Mucosa of stomach (tissue), 1 donor: ENCODE measurements around the gene TP63.

Source experiments
- H3K27me3 ChIP-seq: one replicate; pipeline ENCODE4 v1.7.0; 2013; ENCODE audit warnings: mild to moderate bottlenecking, low read length; ENCODE audit not compliant: control insufficient read depth, insufficient read depth
- H3K36me3 ChIP-seq: one replicate; pipeline ENCODE4 v1.7.0; 2013; ENCODE audit warnings: low read length; ENCODE audit not compliant: control insufficient read depth, insufficient read depth
- H3K4me1 ChIP-seq: one replicate; pipeline ENCODE4 v1.7.0; 2013; ENCODE audit warnings: mild to moderate bottlenecking, low read length; ENCODE audit not compliant: control insufficient read depth, insufficient read depth
- H3K4me3 ChIP-seq: one replicate; pipeline ENCODE4 v1.7.0; 2013; ENCODE audit warnings: low read length
- H3K9ac ChIP-seq: one replicate; pipeline ENCODE4 v1.7.0; 2013; ENCODE audit warnings: mild to moderate bottlenecking, low read length, moderate library complexity
- H3K9me3 ChIP-seq: one replicate; pipeline ENCODE4 v1.7.0; 2013; ENCODE audit warnings: mild to moderate bottlenecking, low read length, moderate library complexity; ENCODE audit not compliant: control insufficient read depth
- donor health status: Pancreatic carcinoma.

TP63 gene

GRCh38 chr3:189792046-189792929 is 161.1 kb downstream of the TP63 start:
- H3K27me3 ChIP-seq = no peaks in the 10 kb centered on the region
- H3K36me3 ChIP-seq = no peaks in the 10 kb centered on the region
- peaks cover 7% of the 10 kb centered on the region for H3K4me1 ChIP-seq
- no peak overlapping the region for H3K9ac ChIP-seq
- no peak overlapping the region for H3K4me3 ChIP-seq
- no peaks in the 10 kb centered on the region for H3K9me3 ChIP-seq

- no peaks in the 10 kb centered on the region for H3K9me3 ChIP-seq
- peaks cover 7% of the 10 kb centered on the region for H3K4me1 ChIP-seq
- H3K4me3 ChIP-seq = no peak overlapping the region
- no peak overlapping the region for H3K9ac ChIP-seq
- H3K27me3 ChIP-seq = no peaks in the 10 kb centered on the region
- no peaks in the 10 kb centered on the region for H3K36me3 ChIP-seq
Observed at GRCh38 chr3:189794518-189794917, 163.3 kb downstream of the TP63 start.

- Histone ChIP-seq H3K9me3 (no peaks in the 10 kb centered on the region), H3K9ac (no peak overlapping the region), H3K4me1 (no peaks in the 10 kb centered on the region), H3K36me3 (no peaks in the 10 kb centered on the region), H3K4me3 (no peak overlapping the region), H3K27me3 (no peaks in the 10 kb centered on the region)
Observed at GRCh38 chr3:189797103-189797750, 166.0 kb downstream of the TP63 start.

GRCh38 chr3:189799366-189799765 is 168.2 kb downstream of the TP63 start:
- Histone ChIP-seq H3K36me3 (no peaks in the 10 kb centered on the region), H3K9ac (no peak overlapping the region), H3K4me1 (no peaks in the 10 kb centered on the region), H3K4me3 (no peak overlapping the region), H3K27me3 (no peaks in the 10 kb centered on the region), H3K9me3 (no peaks in the 10 kb centered on the region)

DNA sequence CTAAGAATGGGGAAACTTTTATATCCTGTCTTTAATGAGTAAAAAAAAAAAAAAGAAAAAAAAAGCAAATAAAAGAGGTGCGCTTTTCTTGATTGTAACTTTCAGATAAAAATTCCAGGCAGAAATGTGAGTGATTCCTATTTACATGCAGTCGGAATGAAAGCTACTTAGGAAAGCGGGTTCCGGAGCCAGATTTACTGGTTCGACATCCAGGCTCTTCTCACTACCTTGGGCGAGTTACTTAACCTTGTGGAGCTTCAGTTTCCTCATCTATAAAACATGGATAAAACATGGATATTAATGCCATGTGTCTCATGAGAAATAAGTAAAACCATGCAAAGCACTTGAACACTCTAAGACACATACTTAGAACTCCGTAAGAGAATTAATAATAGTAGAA is 169.2 kb downstream of the TP63 start:
- Histone ChIP-seq H3K4me1 (no peaks in the 10 kb centered on the region), H3K4me3 (no peak overlapping the region)

DNA sequence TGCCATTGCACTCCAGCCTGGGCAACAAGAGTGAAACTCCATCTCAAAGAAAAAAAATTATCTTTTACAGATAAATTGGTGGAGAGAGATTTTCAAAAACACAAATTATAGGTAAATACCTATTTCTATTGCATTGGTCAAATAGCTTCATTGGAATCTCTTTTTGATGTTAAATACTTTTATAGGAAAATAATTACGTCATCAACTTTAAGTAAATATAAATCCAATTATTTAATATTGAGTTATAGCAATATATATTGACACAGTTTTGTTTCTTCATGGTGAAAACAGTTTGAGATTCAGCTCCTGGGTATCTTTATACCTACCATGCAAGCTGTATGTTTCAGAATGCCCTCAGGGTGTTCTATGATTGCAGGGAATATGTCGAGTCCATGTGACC is 172.1 kb downstream of the TP63 start:
- no peaks in the 10 kb centered on the region for H3K9me3 ChIP-seq
- no peaks in the 10 kb centered on the region for H3K36me3 ChIP-seq
- no peaks in the 10 kb centered on the region for H3K4me1 ChIP-seq
- H3K9ac ChIP-seq = no peak overlapping the region
- no peaks in the 10 kb centered on the region for H3K27me3 ChIP-seq
- H3K4me3 ChIP-seq = no peak overlapping the region

More for the DNA sequence above, 169.2 kb downstream of the TP63 start:
- H3K36me3 ChIP-seq = no peaks in the 10 kb centered on the region
- no peaks in the 10 kb centered on the region for H3K27me3 ChIP-seq
- no peaks in the 10 kb centered on the region for H3K9me3 ChIP-seq
- H3K9ac ChIP-seq = no peak overlapping the region

GRCh38 chr3:189805375-189806067 is 174.3 kb downstream of the TP63 start:
- Histone ChIP-seq H3K36me3 (no peaks in the 10 kb centered on the region), H3K4me1 (no peaks in the 10 kb centered on the region), H3K9me3 (no peaks in the 10 kb centered on the region)

GRCh38 chr3:189806171-189806951 is 175.2 kb downstream of the TP63 start:
- no peaks in the 10 kb centered on the region for H3K27me3 ChIP-seq
- no peak overlapping the region for H3K9ac ChIP-seq
- H3K36me3 ChIP-seq = no peaks in the 10 kb centered on the region
- no peaks in the 10 kb centered on the region for H3K4me1 ChIP-seq
- H3K9me3 ChIP-seq = no peaks in the 10 kb centered on the region
- no peak overlapping the region for H3K4me3 ChIP-seq

More at GRCh38 chr3:189805375-189806067, 174.3 kb downstream of the TP63 start:
- no peaks in the 10 kb centered on the region for H3K27me3 ChIP-seq
- H3K9ac ChIP-seq = no peak overlapping the region
- H3K4me3 ChIP-seq = no peak overlapping the region

DNA sequence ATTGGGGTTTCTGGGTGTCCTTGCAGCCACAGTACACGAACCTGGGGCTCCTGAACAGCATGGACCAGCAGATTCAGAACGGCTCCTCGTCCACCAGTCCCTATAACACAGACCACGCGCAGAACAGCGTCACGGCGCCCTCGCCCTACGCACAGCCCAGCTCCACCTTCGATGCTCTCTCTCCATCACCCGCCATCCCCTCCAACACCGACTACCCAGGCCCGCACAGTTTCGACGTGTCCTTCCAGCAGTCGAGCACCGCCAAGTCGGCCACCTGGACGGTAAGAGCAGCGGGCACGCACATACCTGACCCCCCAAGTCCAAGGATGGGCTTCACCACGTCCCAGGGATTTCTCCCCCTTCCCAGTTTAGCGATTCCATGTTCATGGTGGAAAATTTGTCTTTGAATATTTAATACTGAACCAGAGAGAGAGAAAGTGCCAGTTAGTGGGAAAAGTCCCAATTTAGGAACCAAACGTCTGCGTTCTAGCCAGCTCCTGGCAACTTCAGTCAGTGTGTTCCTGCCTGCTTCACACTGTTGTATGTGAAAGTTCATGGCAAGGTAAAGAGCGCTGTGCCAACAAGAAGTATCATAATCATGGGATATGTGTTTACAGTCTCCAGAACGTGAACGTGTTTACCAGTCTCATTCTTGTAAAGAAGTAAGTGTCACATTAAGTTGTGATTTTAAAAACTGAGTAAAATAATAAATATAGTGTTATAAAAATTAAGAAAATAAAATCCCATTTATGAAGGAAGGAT is 177.2 kb downstream of the TP63 start:
- Histone ChIP-seq H3K9me3 (no peaks in the 10 kb centered on the region), H3K27me3 (no peaks in the 10 kb centered on the region), H3K4me1 (no peaks in the 10 kb centered on the region), H3K4me3 (no peak overlapping the region), H3K36me3 (no peaks in the 10 kb centered on the region), H3K9ac (no peak overlapping the region)

- Histone ChIP-seq H3K9ac (no peak overlapping the region), H3K9me3 (no peaks in the 10 kb centered on the region), H3K27me3 (no peaks in the 10 kb centered on the region), H3K4me1 (no peaks in the 10 kb centered on the region), H3K36me3 (no peaks in the 10 kb centered on the region), H3K4me3 (no peak overlapping the region)
Observed at GRCh38 chr3:189809583-189809982, 178.4 kb downstream of the TP63 start.

DNA sequence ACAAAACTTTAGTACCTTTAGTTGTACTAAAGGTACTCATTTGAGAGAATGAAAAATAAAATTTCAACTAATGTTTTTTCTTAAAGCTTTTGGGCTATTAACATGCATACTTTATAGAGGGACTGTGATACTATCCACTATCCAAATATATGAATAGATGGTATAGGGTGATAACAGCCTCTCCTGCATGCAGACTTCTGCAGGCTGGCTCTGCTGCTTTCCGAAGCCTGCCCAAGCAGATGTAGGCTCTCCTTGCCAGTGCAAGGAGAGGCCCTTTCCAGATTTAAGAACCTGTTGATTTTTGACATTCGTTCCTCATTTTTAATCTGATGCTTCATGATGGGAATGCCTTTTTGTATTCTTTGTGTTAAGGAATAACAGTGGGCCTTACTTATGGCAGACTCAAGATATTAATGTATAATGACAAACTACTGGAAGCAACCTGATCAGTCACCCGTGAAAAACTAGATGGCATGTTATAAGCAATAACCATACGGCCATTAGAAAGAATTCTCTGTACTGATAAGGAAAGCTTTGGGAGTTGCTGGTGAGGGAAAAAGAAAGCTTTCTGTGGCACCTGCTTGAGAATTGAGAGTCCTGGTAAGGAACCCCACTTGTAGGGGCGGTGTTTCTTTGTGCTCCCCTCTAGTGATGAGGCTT is 181.7 kb downstream of the TP63 start:
- H3K36me3 ChIP-seq = no peaks in the 10 kb centered on the region
- no peaks in the 10 kb centered on the region for H3K9me3 ChIP-seq
- no peak overlapping the region for H3K4me3 ChIP-seq
- H3K9ac ChIP-seq = no peak overlapping the region
- H3K27me3 ChIP-seq = no peaks in the 10 kb centered on the region
- H3K4me1 ChIP-seq = no peaks in the 10 kb centered on the region
